Prostate gland (tissue), 2 donors: ENCODE data around the gene FAM151A.
"Not testable (repeated sequence)": the region's sequence is repeated elsewhere in the genome, so short reads cannot be mapped to it uniquely, and the experiment has no call there.

Source experiments
- CTCF ChIP-seq, 4 experiments: fragments of 200-600 bp in 2 of 4; fragments of 450-650 bp in 2 of 4; sonication (generic) in 2 of 4; IDR thresholded peaks; 1 replicate in 3 of 4; 2 replicates in 1 of 4; pipeline ENCODE4 v1.5.1; 2016 to 2019; ENCODE audit warnings: antibody characterized with exemption in 4 of 4, mild to moderate bottlenecking in 2 of 4, moderate library complexity in 2 of 4
- POLR2A ChIP-seq: fragments of 450-650 bp; IDR thresholded peaks from one replicate; pipeline ENCODE4 v1.6.1; 2016; ENCODE audit warnings: antibody characterized with exemption, mild to moderate bottlenecking

GRCh38 chr1:54636461-54637446 is 13.4 kb upstream of the FAM151A start:
- TF ChIP-seq CTCF (IDR thresholded peaks at IDR 0.05); POLR2A: not testable (repeated sequence)
